ENCODE measurements around the gene ASB16.
"Not testable (repeated sequence)": the region's sequence is repeated elsewhere in the genome, so short reads cannot be mapped to it uniquely, and the experiment has no call there.

Gene ASB16, protein sequence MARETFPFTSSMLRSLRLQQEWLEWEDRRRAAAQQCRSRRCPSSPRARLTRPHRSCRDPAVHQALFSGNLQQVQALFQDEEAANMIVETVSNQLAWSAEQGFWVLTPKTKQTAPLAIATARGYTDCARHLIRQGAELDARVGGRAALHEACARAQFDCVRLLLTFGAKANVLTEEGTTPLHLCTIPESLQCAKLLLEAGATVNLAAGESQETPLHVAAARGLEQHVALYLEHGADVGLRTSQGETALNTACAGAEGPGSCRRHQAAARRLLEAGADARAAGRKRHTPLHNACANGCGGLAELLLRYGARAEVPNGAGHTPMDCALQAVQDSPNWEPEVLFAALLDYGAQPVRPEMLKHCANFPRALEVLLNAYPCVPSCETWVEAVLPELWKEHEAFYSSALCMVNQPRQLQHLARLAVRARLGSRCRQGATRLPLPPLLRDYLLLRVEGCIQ

DNA sequence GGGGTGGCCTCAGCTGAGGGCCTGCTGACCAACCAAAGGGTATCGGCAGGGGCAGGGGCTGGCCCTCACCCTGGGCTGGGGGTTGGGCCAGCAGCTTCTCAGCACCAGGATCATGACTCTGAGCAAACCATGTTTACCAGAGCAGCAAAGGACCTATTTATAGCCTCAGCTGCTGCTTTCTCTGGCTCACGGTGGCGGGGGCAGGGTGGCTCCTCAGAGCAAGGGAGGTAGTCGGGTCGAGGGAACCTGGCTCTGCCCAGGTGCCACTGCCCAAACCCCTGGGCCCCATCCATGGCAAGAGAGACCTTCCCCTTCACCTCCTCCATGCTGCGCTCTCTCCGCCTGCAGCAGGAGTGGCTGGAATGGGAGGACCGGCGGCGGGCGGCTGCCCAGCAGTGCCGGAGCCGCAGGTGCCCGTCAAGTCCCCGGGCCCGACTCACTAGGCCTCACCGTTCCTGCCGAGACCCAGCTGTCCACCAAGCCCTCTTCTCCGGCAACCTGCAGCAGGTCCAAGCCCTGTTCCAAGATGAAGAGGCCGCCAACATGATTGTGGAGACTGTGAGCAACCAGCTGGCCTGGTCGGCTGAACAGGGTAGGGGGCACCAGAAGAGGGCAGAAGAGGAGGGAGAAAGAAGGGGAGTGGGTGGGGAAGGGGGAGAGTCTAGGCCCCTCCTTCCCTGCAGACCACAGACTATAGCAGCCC lies at the start of gene ASB16:
ASB16 (plus strand) TSS at position 206 of the 703 bp plus-strand sequence; CDS start at position 292, 86 bp downstream.
- no peak for DNase-seq
- no peak for TF ChIP-seq POLR2A (IDR thresholded peaks at IDR 0.05; ENCODE audit: low read length)
- no peak for TF ChIP-seq GATA1 (IDR thresholded peaks at IDR 0.05; ENCODE audit: low read depth, low read length)

DNA sequence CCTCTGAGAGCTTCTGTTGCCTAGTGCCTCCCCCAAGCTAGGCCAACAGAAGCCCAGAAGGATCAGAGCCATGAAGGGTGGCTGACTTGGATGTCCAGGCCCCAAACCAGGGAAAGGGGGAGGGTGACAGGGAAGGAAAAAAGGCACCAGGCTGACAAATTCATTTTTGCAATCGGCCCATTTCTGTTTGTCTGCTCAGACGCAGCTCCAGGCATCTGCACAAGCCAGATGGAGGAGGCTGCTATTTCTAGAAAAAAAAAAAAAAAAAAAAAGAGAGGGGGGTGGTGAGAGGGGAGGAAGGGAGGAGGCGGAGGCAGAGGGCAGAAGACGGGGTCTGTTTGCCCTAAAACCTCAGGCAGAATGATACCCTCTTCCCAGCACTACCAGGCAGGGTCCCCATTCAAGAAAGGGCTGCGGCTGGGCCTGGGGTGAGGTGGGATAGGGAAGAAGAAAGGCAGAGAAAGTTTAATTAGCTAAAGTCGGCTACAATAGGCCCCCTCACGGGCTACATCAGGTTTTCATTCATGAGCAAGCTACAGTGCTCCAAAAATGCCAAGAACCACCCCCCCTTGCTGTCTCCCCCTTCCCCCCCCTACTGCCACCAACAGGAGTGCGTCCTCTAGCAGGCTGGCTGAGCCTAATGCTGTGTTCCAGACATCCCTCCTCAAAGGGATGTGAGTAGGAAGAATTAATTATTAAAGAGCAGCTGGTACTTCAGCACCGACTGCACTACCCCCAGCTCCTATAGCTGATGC lies 49.5 kb upstream of the ASB16 start:
- no peak for TF ChIP-seq POLR2A (IDR thresholded peaks at IDR 0.05; ENCODE audit: low read length)
- no peak for DNase-seq

DNA sequence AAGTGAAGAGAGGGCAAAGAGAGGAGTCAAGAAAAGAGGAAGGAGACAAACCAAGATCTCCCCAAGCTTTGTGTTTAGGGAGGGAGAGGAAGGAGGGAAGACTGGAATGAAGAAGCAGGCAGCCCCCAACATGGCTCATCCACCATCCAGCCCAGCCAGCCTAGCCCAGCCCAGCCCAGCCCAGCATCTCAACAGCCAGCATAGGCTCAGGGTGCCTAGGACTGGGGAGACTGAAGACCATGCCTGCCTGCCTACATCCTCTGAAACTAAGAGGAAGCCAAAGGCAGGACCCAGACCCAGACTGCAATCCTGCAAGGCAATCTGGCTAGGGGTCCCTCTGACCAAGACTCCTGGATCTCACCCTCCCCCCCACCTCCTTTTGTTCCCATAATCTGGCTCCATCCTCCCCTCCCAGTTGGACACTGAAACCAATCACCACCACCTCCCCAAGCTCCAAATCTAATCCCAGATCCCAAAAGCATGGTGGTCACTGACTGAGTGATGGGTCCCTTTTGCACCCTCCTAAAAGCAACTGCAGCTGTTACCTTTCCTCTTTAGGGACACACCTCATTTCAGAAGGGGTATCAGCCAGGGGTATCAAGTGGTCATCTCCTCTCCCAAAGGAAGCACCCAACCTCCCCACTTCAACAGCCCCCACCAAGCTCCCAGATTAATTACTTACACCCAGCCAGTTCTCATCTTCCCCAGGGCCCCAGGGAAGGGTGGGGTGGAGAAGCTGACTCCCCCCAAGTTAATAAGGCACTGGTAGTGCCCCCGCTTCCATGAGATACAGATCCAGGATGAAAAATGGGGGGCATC lies 48.3 kb upstream of the ASB16 start:
- DNase-seq: no peak
- no peak for TF ChIP-seq POLR2A (IDR thresholded peaks at IDR 0.05; ENCODE audit: low read length)
- no peak for TF ChIP-seq GATA1 (IDR thresholded peaks at IDR 0.05; ENCODE audit: low read depth, low read length)

DNA sequence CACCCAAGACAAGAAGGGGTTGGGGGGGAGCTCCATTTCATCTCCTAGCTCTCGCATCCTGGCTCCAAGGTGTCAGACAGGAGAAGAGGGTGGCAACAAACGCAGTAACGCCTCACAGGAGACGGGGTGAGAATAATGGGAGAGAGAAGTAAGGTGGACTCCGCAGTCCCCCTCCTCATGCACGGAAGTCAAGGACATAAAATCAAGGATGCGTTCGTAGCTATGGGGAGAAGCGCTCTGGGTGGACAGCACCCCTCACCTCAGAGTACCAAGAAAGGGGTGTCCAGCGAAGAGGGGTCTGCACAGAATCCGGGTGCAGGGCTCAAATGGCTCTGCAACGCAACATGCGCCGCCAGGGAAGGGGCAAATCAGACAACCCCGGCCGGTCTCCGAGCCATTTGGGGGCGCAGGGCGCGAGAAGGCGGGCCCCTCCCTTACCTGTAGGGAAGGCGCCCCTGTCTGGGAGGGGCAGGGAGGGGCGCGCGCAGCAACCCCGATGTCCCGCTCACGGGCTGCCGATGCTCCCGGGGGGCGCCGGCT lies 47.6 kb upstream of the ASB16 start:
- no peak for TF ChIP-seq GATA1 (IDR thresholded peaks at IDR 0.05; ENCODE audit: low read depth, low read length)
- no peak for TF ChIP-seq POLR2A (IDR thresholded peaks at IDR 0.05; ENCODE audit: low read length)
- DNase-seq: peak; percentile 46 to 61

DNA sequence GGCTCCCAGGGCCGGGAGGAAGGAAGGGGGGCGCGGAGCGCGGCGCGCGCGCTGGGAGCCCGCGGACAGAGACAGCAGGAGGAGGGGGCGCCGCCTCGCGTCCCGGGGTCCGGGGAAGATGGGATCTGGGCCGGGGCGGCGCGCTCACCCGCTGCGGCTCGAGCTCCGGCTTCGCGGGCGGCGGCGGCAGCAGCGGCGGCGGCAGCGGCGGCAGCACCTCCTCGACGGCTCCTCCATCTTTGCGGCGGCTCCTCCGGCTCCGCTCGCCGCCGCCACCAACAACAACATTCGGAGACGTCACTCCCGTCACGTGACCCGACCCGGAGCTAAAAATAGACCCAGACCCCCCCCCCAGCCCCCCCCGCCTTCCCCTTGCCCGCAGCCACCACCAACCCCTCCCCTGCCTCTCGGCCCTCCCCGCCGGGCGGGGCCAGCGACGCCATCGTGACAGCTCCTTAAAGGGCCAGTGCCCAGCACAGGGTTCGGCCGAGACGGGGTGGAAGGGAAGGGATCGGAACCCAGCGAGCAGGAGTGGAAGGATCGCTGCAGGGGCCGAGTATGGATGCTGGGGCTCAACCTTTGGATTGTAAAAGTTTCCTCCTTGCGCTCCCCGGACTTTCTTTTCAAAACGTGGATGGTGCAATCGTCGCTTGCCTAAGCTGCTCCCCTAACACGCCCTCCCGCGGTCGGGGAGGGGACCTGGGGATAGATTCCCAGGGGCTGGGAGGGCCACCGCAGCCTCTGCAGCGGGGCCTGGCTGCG lies 47.0 kb upstream of the ASB16 start, which contains the start of gene HDAC5:
HDAC5 (minus strand) TSS at position 286 of the 762 bp plus-strand sequence. CDS start 6,126 bp downstream, outside the sequence.
- TF ChIP-seq GATA1 (IDR thresholded peaks at IDR 0.05; ENCODE audit: low read depth, low read length) (no peak), POLR2A (IDR thresholded peaks at IDR 0.05; ENCODE audit: low read length) (peak; percentile 40)
- DNase-seq: peak; percentile 93 to 96

DNA sequence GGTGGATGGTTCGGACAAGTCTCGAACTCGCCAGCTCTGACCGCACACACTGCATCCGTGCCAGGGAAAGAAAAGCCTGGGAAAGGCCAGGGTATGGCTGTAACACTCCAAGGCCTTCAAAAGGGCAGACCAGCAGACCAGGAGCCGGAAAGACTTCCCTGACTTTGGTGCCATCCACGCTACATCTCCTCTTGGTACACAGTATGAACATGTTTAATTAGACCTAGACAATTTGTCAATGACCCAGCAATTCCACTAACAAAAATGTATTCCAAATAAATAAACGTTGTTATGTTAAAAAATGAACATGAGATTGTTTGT lies 46.4 kb upstream of the ASB16 start:
- TF ChIP-seq GATA1 (IDR thresholded peaks at IDR 0.05; ENCODE audit: low read depth, low read length) (no peak), POLR2A (IDR thresholded peaks at IDR 0.05; ENCODE audit: low read length) (no peak)

DNA sequence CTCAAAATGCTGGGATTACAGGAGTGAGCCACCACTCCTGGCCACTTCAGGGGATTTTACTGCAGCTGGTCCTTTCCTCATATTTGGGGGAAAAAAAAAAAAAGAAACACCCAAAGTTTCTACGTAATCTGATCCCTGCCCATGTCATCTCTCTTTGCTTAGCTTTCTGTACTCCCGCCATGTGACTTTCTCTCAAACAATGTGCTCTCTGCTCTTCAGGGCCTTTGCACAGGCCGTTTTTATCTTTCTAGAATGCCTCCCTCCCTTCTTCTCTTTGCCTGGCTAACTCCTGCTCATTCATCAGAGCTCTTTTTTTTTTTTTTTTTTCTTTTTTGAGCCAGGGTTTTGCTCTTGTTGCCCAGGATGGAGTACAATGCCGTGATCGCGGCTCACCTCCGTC lies 42.1 kb upstream of the ASB16 start:
- no peak for TF ChIP-seq GATA1 (IDR thresholded peaks at IDR 0.05; ENCODE audit: low read depth, low read length)
- TF ChIP-seq POLR2A (IDR thresholded peaks at IDR 0.05; ENCODE audit: low read length): no peak
- DNase-seq: no peak

More for the DNA sequence above, 46.4 kb upstream of the ASB16 start:
- DNase-seq: no peak

DNA sequence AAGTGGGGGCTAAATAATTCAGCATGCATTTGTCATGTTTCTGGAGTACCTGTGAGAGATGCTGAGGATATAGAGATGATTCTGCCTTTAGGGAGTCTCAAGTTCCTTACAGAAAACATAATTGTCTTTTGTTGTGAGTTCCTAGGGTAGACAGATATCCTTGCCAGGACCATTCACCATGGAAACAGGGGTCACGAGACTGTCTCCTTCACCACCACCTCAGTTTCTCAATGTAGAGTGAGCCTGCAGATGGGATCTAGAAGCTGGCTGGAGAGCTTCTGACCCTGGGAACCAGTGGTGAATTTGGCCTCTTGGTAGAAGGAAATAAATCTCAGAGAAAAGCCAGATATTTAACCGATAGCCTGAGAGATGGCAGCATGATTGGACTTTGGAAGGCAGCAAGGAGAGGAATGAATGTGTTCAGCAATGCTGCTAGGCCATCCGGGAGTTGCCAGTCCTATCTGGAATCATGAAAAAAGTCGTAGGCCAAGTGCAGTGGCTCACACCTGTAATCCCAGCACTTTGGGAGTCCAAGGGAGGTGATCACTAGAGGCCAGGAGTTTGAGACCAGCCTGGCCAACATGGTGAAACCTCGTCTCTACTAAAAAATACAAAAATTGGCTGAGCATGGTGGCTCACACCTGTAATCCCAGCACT lies 39.7 kb upstream of the ASB16 start:
- DNase-seq: no peak
- TF ChIP-seq GATA1 (IDR thresholded peaks at IDR 0.05; ENCODE audit: low read depth, low read length) (no peak), POLR2A (IDR thresholded peaks at IDR 0.05; ENCODE audit: low read length) (no peak)

DNA sequence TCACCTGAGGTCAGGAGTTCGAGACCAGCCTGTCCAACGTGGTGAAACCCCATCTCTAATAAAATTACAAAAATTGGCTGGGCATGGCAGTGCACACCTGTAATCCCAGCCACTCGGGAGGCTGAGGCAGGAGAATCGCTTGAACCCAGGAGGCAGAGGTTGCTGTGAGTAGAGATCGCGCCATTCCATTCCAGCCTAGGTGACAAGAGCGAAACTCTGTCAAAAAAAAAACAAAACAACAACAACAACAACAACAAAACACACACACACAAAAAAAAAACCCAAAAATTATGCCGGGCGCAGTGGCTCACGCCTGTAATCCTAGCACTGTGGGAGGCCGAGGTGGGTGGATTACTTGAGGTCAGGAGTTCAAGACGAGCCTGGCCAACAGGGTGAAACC lies 39.1 kb upstream of the ASB16 start:
- not testable (repeated sequence) for DNase-seq

DNA sequence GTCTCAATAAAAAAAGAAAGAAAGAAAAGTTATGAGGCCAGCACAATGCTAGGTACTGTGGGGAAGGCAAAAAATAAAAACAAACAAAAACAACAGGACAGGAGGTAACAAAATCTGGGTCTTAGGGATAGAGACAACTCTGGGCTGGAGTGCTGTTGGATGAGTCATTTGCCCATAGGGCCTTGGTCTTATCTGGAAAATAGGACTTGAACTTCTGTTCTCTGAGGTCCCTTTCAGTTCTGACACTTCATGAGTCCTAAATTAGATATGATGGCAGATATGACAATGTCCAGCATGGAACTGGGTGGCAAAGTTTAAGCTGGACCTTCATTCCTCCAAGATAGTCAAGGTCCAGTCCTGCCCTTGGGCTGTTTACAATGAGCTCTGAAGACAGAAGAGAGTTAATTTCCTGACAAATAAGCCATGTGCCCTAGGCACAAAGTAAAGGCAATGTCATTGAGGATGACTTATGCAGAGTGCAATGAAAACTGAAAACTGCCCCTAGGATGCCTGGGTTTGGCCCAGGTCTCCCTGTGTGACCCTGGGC lies 38.2 kb upstream of the ASB16 start:
- TF ChIP-seq POLR2A (IDR thresholded peaks at IDR 0.05; ENCODE audit: low read length): no peak
- TF ChIP-seq GATA1 (IDR thresholded peaks at IDR 0.05; ENCODE audit: low read depth, low read length): no peak
- peak; percentile 45 to 59 for DNase-seq

DNA sequence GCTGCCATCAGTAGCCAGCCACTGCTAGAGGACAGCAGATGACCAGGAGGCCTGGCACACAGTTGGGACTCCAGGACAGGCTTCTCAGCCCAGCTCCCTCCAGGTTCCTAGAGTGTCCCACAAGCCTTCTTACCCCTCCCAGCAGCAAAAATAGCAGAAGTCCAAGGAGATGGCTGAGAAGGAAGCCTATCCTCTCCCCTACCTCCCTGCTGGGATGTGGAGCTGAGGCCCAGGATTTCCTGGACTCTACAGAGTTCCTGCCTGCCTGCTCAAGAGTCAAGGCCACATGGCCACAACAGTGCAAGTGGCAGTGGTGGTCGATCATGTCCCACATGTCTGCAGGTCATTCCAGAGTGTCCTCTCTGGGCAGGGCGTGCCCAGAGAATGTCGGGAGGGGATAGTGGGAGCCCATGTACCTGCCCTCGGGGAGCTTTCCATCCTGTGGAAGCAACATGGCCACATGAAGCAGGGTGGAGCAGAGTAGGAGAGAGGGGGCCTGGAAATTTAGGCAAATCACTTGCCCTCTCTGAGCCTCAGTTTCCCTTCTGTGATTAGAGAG lies 36.5 kb upstream of the ASB16 start:
- DNase-seq: no peak
- TF ChIP-seq POLR2A (IDR thresholded peaks at IDR 0.05; ENCODE audit: low read length) (no peak), GATA1 (IDR thresholded peaks at IDR 0.05; ENCODE audit: low read depth, low read length) (no peak)

Measured in erythroblast (primary cell).